Measurements from ENCODE around the gene LDAH.

Gene LDAH

GRCh38 chr2:20692081-20692480, 130.8 kb downstream of the LDAH start:
- Mint-ChIP-seq H3K9me3 (no peaks in the 10 kb centered on the region), H3K27me3 (no peaks in the 10 kb centered on the region), H3K27ac (no peak overlapping the region), H3K4me1 (ENCODE audit: low read depth) (no peaks in the 10 kb centered on the region), H3K36me3 (ENCODE audit: low read depth) (peaks cover 74% of the 10 kb centered on the region), H3K4me3 (no peak overlapping the region)
- DNase-seq: no peak

- peaks cover 78% of the 10 kb centered on the region for H3K36me3 Mint-ChIP-seq (ENCODE audit: low read depth)
- H3K27ac Mint-ChIP-seq: no peak overlapping the region
Observed at GRCh38 chr2:20691076-20691734, 131.7 kb downstream of the LDAH start.

GRCh38 chr2:20689428-20690264, 133.3 kb downstream of the LDAH start:
- H3K9me3 Mint-ChIP-seq: no peaks in the 10 kb centered on the region
- peaks cover 79% of the 10 kb centered on the region for H3K36me3 Mint-ChIP-seq (ENCODE audit: low read depth)
- H3K27me3 Mint-ChIP-seq: no peaks in the 10 kb centered on the region
- DNase-seq: no peak
- H3K4me1 Mint-ChIP-seq (ENCODE audit: low read depth): no peaks in the 10 kb centered on the region
- no peak overlapping the region for H3K27ac Mint-ChIP-seq
- no peak overlapping the region for H3K4me3 Mint-ChIP-seq

More at GRCh38 chr2:20691076-20691734, 131.7 kb downstream of the LDAH start:
- H3K4me3 Mint-ChIP-seq: no peak overlapping the region
- no peaks in the 10 kb centered on the region for H3K9me3 Mint-ChIP-seq
- no peaks in the 10 kb centered on the region for H3K27me3 Mint-ChIP-seq
- DNase-seq: no peak
- no peaks in the 10 kb centered on the region for H3K4me1 Mint-ChIP-seq (ENCODE audit: low read depth)

- peaks cover 89% of the 10 kb centered on the region for H3K36me3 Mint-ChIP-seq (ENCODE audit: low read depth)
- no peaks in the 10 kb centered on the region for H3K27me3 Mint-ChIP-seq
- H3K4me3 Mint-ChIP-seq: no peak overlapping the region
- no peaks in the 10 kb centered on the region for H3K4me1 Mint-ChIP-seq (ENCODE audit: low read depth)
- H3K27ac Mint-ChIP-seq: no peak overlapping the region
- DNase-seq: no peak
- H3K9me3 Mint-ChIP-seq: no peaks in the 10 kb centered on the region
Observed at GRCh38 chr2:20687260-20687832, 135.6 kb downstream of the LDAH start.

- DNase-seq: no peak
- H3K4me3 Mint-ChIP-seq: no peak overlapping the region
- H3K4me1 Mint-ChIP-seq (ENCODE audit: low read depth): no peaks in the 10 kb centered on the region
- H3K9me3 Mint-ChIP-seq: no peaks in the 10 kb centered on the region
- H3K36me3 Mint-ChIP-seq (ENCODE audit: low read depth): peaks cover 83% of the 10 kb centered on the region
- no peaks in the 10 kb centered on the region for H3K27me3 Mint-ChIP-seq
- no peak overlapping the region for H3K27ac Mint-ChIP-seq
Observed at GRCh38 chr2:20684581-20685063, 138.3 kb downstream of the LDAH start.

GRCh38 chr2:20682167-20682920, 140.6 kb downstream of the LDAH start:
- no peak for DNase-seq
- H3K36me3 Mint-ChIP-seq (ENCODE audit: low read depth): peaks cover 65% of the 10 kb centered on the region
- H3K27ac Mint-ChIP-seq: no peak overlapping the region
- H3K4me1 Mint-ChIP-seq (ENCODE audit: low read depth): no peaks in the 10 kb centered on the region
- no peaks in the 10 kb centered on the region for H3K9me3 Mint-ChIP-seq
- no peak overlapping the region for H3K4me3 Mint-ChIP-seq
- no peaks in the 10 kb centered on the region for H3K27me3 Mint-ChIP-seq

- DNase-seq: no peak
- Mint-ChIP-seq H3K27me3 (no peaks in the 10 kb centered on the region), H3K4me3 (no peak overlapping the region), H3K9me3 (no peaks in the 10 kb centered on the region), H3K4me1 (ENCODE audit: low read depth) (no peaks in the 10 kb centered on the region), H3K36me3 (ENCODE audit: low read depth) (peaks cover 52% of the 10 kb centered on the region), H3K27ac (no peak overlapping the region)
Observed at GRCh38 chr2:20680744-20681375, 142.0 kb downstream of the LDAH start.

- no peak for DNase-seq
- Mint-ChIP-seq H3K27me3 (peaks cover 4% of the 10 kb centered on the region), H3K9me3 (no peaks in the 10 kb centered on the region), H3K4me1 (ENCODE audit: low read depth) (no peaks in the 10 kb centered on the region), H3K27ac (no peak overlapping the region), H3K36me3 (ENCODE audit: low read depth) (peaks cover 35% of the 10 kb centered on the region), H3K4me3 (no peak overlapping the region)
Observed at GRCh38 chr2:20678780-20679179, 144.1 kb downstream of the LDAH start.

- no peak overlapping the region for H3K4me3 Mint-ChIP-seq
- no peak for DNase-seq
- H3K9me3 Mint-ChIP-seq: no peaks in the 10 kb centered on the region
- peaks cover 28% of the 10 kb centered on the region for H3K36me3 Mint-ChIP-seq (ENCODE audit: low read depth)
- no peaks in the 10 kb centered on the region for H3K4me1 Mint-ChIP-seq (ENCODE audit: low read depth)
- H3K27me3 Mint-ChIP-seq: peaks cover 11% of the 10 kb centered on the region
- no peak overlapping the region for H3K27ac Mint-ChIP-seq
Observed at GRCh38 chr2:20678086-20678395, 144.9 kb downstream of the LDAH start.

- Mint-ChIP-seq H3K9me3 (no peaks in the 10 kb centered on the region), H3K4me1 (ENCODE audit: low read depth) (no peaks in the 10 kb centered on the region), H3K4me3 (no peak overlapping the region), H3K36me3 (ENCODE audit: low read depth) (peaks cover 23% of the 10 kb centered on the region), H3K27me3 (peaks cover 17% of the 10 kb centered on the region), H3K27ac (no peak overlapping the region)
- DNase-seq: no peak
Observed at GRCh38 chr2:20677301-20678085, 145.4 kb downstream of the LDAH start.

- Mint-ChIP-seq H3K4me3 (no peak overlapping the region), H3K27ac (no peak overlapping the region), H3K9me3 (no peaks in the 10 kb centered on the region), H3K4me1 (ENCODE audit: low read depth) (peaks cover 3% of the 10 kb centered on the region), H3K36me3 (ENCODE audit: low read depth) (peaks cover 14% of the 10 kb centered on the region), H3K27me3 (peaks cover 26% of the 10 kb centered on the region)
- no peak for DNase-seq
Observed at GRCh38 chr2:20676353-20677215, 146.3 kb downstream of the LDAH start.

- H3K27me3 Mint-ChIP-seq: peaks cover 33% of the 10 kb centered on the region
- H3K9me3 Mint-ChIP-seq: no peaks in the 10 kb centered on the region
- DNase-seq: no peak
- H3K36me3 Mint-ChIP-seq (ENCODE audit: low read depth): peaks cover 8% of the 10 kb centered on the region
- H3K4me3 Mint-ChIP-seq: no peak overlapping the region
- no peak overlapping the region for H3K27ac Mint-ChIP-seq
- peaks cover 6% of the 10 kb centered on the region for H3K4me1 Mint-ChIP-seq (ENCODE audit: low read depth)
Observed at GRCh38 chr2:20675701-20676352, 147.1 kb downstream of the LDAH start.

Data from activated T-cell treated with anti-CD3 and anti-CD28 coated beads, Interleukin-2, amount 50 U/mL, for 24 hours (primary cell).